Right atrium auricular region (tissue), 2 donors: Measurements from ENCODE around the gene ARFIP1. TPM values are rescaled to one million over a fixed set of nuclear protein-coding genes. Genes with fewer than 3 reads are reported as not detected.

Experiments
- DNase-seq: peaks from one replicate; pipeline ENCODE4 v3.0.0-alpha.2; 2019; ENCODE audit warnings: low spot score
- H3K27ac ChIP-seq, 2 donors: fragments of 200-600 bp; sonication (generic); 1 replicate in 1 of 2; 2 replicates in 1 of 2; pipeline ENCODE4 v1.5.1; 2016 to 2019
- H3K27me3 ChIP-seq, 2 donors: fragments of 200-600 bp; sonication (generic); one replicate each; pipeline versions ENCODE4 v1.5.1 to v1.6.0; 2017 to 2019
- H3K36me3 ChIP-seq: fragments of 200-600 bp; sonication (generic); one replicate; pipeline ENCODE4 v1.5.1; 2016
- H3K4me1 ChIP-seq, 2 donors: fragments of 200-600 bp; sonication (generic); one replicate each; pipeline versions ENCODE4 v1.5.1 to v1.6.0; 2017 to 2019
- H3K4me3 ChIP-seq, 2 donors: fragments of 200-600 bp; sonication (generic); 1 replicate in 1 of 2; 2 replicates in 1 of 2; pipeline ENCODE4 v1.5.1; 2017 to 2019; ENCODE audit warnings: mild to moderate bottlenecking in 1 of 2, moderate library complexity in 1 of 2
- H3K9me3 ChIP-seq, 2 donors: fragments of 200-600 bp; sonication (generic); one replicate each; pipeline ENCODE4 v1.5.1; 2019
- total RNA-seq, 2 donors: library from RNA; depleted of rRNA; stranded (reverse); fragments of >200 nt; gene quantifications; one replicate each; pipeline ENCODE4 v1.1.0, GENCODE V29; 2016
- TF ChIP-seq, protein P1 (sequence below), 2 donors: fragments of 200-600 bp; sonication (generic); IDR thresholded peaks; one replicate each; pipeline ENCODE4 v1.5.1; 2019; ENCODE audit warnings: antibody characterized with exemption in 2 of 2

Gene ARFIP1
- total RNA-seq, 2 donors from 2014 or later: 10.9 to 12.4 TPM

DNA sequence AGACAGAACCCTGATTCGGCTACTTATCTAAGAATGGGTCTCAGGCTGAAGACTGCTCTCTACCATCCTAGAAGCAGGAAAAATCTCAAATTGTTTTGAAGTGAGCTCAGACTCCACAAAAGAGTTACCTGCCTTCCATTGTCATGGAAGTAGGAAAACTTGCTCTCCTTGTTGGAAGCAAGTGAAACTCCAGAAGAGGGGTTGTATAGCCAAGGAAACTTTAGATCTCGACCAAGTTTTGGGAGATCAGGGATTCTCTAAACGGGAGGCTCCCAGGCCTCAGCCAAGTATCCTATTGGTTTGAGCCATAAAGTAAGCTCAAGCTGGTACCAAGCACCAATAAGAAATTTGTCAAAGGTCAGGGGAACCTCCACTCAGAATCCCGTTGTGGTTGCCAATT lies 147.2 kb downstream of the ARFIP1 start:
- DNase-seq: no peak
- TF ChIP-seq, protein P1, sequence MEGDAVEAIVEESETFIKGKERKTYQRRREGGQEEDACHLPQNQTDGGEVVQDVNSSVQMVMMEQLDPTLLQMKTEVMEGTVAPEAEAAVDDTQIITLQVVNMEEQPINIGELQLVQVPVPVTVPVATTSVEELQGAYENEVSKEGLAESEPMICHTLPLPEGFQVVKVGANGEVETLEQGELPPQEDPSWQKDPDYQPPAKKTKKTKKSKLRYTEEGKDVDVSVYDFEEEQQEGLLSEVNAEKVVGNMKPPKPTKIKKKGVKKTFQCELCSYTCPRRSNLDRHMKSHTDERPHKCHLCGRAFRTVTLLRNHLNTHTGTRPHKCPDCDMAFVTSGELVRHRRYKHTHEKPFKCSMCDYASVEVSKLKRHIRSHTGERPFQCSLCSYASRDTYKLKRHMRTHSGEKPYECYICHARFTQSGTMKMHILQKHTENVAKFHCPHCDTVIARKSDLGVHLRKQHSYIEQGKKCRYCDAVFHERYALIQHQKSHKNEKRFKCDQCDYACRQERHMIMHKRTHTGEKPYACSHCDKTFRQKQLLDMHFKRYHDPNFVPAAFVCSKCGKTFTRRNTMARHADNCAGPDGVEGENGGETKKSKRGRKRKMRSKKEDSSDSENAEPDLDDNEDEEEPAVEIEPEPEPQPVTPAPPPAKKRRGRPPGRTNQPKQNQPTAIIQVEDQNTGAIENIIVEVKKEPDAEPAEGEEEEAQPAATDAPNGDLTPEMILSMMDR (IDR thresholded peaks at IDR 0.05): no peak
- Histone ChIP-seq H3K36me3 (no peaks in the 10 kb centered on the region), H3K9me3 (no peaks in the 10 kb centered on the region), H3K4me3 (no peak overlapping the region), H3K27ac (no peak overlapping the region), H3K4me1 (no peaks in the 10 kb centered on the region), H3K27me3 (no peaks in the 10 kb centered on the region)

DNA sequence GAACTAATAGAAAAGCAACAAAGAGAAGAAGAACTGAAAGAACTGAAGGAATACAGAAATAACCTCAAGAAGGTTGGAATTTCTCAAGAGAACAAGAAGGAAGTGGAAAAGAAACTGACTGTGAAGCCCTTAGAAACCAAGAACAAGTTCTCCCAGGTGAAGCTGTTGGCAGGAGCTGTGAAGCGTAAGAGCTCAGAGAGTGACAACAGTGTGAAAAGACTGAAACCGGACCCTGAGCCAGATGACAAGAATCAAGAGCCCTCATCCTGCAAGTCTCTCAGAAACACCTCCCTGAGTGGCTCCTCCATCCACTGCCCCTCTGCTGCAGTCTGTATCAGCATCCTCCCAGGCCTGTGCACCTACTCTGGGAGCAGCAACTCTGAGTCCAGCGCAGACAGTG lies 148.0 kb downstream of the ARFIP1 start:
- H3K27me3 ChIP-seq: no peaks in the 10 kb centered on the region
- H3K4me1 ChIP-seq: no peaks in the 10 kb centered on the region
- H3K4me3 ChIP-seq: no peak overlapping the region
- TF ChIP-seq, protein P1 (IDR thresholded peaks at IDR 0.05): no peak
- H3K27ac ChIP-seq: no peak overlapping the region
- DNase-seq: no peak
- no peaks in the 10 kb centered on the region for H3K9me3 ChIP-seq
- H3K36me3 ChIP-seq: no peaks in the 10 kb centered on the region

DNA sequence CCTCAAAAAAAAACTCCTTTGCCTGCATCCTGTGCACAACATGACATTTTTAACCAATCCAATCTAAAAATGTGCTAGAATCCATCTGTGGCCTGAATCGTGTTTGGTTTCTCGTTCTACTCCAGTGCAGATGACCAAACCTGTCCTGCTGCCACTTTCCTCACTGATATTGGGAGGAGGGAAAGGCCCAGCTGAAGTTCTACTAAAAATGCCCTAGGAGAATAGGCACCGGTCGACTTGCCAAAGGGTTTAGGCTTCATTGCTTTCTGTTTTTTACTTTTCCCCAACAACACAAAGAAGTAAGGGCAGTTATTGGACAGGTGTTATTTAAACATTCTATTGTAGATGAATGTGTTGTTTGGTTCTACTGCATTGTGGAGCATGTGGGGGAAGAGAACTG lies 148.5 kb downstream of the ARFIP1 start:
- H3K36me3 ChIP-seq: no peaks in the 10 kb centered on the region
- DNase-seq: no peak
- TF ChIP-seq, protein P1 (IDR thresholded peaks at IDR 0.05): no peak
- H3K27me3 ChIP-seq: no peaks in the 10 kb centered on the region
- H3K4me3 ChIP-seq: no peak overlapping the region
- no peaks in the 10 kb centered on the region for H3K4me1 ChIP-seq
- no peaks in the 10 kb centered on the region for H3K9me3 ChIP-seq
- no peak overlapping the region for H3K27ac ChIP-seq

DNA sequence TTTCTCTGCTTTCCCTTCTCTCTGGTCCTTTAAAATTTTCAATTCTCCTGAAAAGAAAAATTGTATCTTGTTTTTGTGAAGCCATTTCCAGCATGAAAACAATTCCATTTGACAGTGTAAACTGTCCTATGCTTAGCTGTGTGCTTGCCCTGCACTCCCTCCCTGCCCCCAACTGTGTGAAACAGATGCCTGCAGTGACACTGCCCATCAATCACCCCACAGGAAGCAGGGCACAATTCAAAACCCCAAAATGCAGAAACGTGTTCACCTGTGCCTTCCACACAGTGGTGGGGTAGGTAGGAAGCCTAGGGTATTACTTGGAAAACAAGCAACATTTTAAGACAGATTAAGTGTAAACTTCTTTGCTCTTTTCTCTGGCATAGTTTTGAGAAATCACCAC lies 150.1 kb downstream of the ARFIP1 start:
- Histone ChIP-seq H3K4me1 (no peaks in the 10 kb centered on the region), H3K27me3 (no peaks in the 10 kb centered on the region), H3K9me3 (no peaks in the 10 kb centered on the region), H3K27ac (no peak overlapping the region), H3K4me3 (no peak overlapping the region), H3K36me3 (no peaks in the 10 kb centered on the region)
- TF ChIP-seq, protein P1 (IDR thresholded peaks at IDR 0.05): no peak
- DNase-seq: no peak

DNA sequence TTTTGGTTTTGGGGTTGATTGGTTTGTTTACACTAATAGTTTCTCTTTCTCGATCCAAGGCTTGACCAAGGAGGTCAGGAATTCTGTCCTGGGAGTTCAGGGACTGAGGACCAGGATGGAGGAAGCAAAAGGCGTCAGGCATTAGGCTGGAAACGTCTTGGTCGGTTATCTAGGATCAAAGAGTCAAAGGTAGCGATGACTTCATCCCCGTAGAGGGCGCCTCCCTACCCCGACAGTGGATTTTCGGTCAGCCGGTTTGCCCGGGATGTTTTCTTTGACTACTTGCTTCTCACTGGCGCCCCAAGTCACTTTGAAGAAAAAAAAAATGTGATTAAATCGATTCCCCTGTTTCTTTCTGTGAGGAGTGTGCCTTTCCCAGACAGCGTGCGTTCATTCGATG lies 155.4 kb downstream of the ARFIP1 start:
- Histone ChIP-seq H3K4me1 (peaks cover 0 to 28% of the 10 kb centered on the region in 2 donors), H3K9me3 (no peaks in the 10 kb centered on the region), H3K4me3 (no peak overlapping the region), H3K27me3 (peaks cover 0 to 7% of the 10 kb centered on the region in 2 donors), H3K27ac (no peak overlapping the region), H3K36me3 (no peaks in the 10 kb centered on the region)
- TF ChIP-seq, protein P1 (IDR thresholded peaks at IDR 0.05): no peak
- DNase-seq: no peak
